HG03571 (cell line): ENCODE results near the gene CROCC2.

Experiments used
- ATAC-seq: cut with Tn5 transposase; IDR thresholded peaks from one replicate; pipeline ENCODE4 v1.9.1; 2021; ENCODE audit not compliant: unreplicated experiment

Gene CROCC2

GRCh38 chr2:240919786-240920782 lies 13.9 kb downstream of the CROCC2 start:
- ATAC-seq = no peak

GRCh38 chr2:240920783-240921231 lies 14.7 kb downstream of the CROCC2 start:
- no peak for ATAC-seq

GRCh38 chr2:240921311-240921994 lies 15.3 kb downstream of the CROCC2 start:
- no peak for ATAC-seq

- ATAC-seq = no peak
Observed at GRCh38 chr2:240921995-240922244, 15.8 kb downstream of the CROCC2 start.

GRCh38 chr2:240922245-240922981 lies 16.3 kb downstream of the CROCC2 start:
- no peak for ATAC-seq

- no peak for ATAC-seq
Observed at GRCh38 chr2:240922982-240923537, 16.9 kb downstream of the CROCC2 start.

GRCh38 chr2:240925191-240925567 lies 19.0 kb downstream of the CROCC2 start:
- ATAC-seq = no peak

- no peak for ATAC-seq
Observed at GRCh38 chr2:240925568-240926515, 19.7 kb downstream of the CROCC2 start.

GRCh38 chr2:240926516-240927389 lies 20.6 kb downstream of the CROCC2 start:
- ATAC-seq = no peak

GRCh38 chr2:240927390-240927781 lies 21.2 kb downstream of the CROCC2 start:
- ATAC-seq = no peak

- ATAC-seq = no peak
Observed at GRCh38 chr2:240928476-240929363, 22.6 kb downstream of the CROCC2 start.

- no peak for ATAC-seq
Observed at GRCh38 chr2:240929364-240930095, 23.4 kb downstream of the CROCC2 start.

- no peak for ATAC-seq
Observed at GRCh38 chr2:240930096-240930630, 24.0 kb downstream of the CROCC2 start.

- no peak for ATAC-seq
Observed at GRCh38 chr2:240930631-240931318, 24.6 kb downstream of the CROCC2 start.

GRCh38 chr2:240931319-240931949 lies 25.3 kb downstream of the CROCC2 start:
- ATAC-seq = no peak

GRCh38 chr2:240932001-240932723 lies 26.0 kb downstream of the CROCC2 start:
- ATAC-seq = no peak
